ENCODE measurements around the gene CSF1R.

Gene CSF1R

GRCh38 chr5:150022681-150023080 is 63.7 kb downstream of the CSF1R start:
- no peak for DNase-seq

- no peak for DNase-seq
Observed at GRCh38 chr5:150022158-150022531, 64.2 kb downstream of the CSF1R start.

DNA sequence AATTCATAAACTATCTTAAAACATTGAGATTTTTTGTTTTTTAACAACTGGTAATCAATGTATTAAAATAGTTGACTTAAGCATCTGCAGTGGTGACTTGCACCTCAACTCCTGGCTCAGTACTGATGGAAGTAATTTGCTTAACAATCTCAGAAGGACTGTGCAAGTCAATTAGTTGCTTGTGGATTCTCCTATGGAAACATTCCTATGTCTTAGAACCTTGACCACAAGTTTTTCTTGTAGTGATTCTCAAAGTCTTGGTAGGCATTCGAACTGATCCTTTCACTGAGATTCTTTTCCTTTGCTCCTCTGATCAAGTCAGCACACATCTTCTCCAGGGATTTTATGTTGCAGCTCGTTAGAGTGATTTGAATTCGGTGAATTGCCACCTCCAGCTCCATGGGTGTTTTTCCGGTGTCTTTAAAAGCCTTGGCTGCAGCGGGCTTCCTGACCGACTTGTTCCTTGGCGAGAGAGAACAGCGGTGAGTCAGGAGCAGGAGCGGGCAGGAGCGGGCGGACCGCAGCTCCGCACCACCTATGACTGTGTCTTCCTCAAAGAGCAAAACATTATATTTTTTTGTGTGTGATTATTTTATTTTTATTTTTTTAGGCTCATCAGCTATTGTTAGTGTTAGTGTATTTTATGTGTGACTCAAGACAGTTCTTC is 64.7 kb downstream of the CSF1R start:
- DNase-seq: no peak

DNA sequence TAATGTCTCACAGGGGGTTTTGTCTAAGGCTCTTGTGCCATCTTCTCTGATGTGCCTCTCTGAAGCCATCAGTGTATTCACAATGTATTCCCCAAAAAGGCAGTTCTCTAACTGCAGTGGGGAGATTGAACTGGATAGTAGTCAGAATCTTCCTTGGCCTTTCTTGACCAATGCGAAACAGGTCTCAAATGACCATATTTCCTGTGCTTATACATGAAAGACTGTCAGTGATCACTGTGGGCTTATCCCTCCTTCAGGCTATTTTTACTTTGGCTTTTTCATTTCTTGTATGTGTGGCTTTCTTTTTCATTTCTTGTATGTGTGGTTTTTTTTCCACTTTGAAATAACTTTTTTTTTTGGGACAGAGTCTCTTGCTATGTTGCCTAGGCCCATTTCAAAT is 66.1 kb downstream of the CSF1R start:
- no peak for DNase-seq

GRCh38 chr5:150017226-150018005 is 68.9 kb downstream of the CSF1R start:
- DNase-seq: no peak

GRCh38 chr5:150016537-150016936 is 69.8 kb downstream of the CSF1R start:
- DNase-seq: no peak

DNA sequence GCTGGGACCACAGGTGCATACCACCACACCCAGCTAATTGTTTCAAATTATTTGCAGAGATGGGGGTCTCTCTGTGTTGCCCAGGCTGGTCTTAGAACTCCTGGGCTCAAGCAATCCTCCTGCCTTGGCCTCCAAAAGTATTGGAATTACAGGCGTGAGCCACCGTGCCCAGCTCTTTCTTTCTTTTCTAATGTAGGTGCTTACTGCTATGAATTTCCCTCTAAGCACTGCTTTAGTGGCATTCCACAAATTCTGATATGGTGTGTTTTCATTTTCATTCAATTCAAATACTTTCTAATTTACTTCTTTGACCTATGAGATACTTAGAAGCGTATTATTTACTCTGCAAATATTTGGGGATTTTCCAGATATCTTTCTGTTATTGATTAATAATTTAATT is 70.9 kb downstream of the CSF1R start:
- DNase-seq: no peak

GRCh38 chr5:150014456-150014855 is 71.9 kb downstream of the CSF1R start:
- DNase-seq: no peak

DNA sequence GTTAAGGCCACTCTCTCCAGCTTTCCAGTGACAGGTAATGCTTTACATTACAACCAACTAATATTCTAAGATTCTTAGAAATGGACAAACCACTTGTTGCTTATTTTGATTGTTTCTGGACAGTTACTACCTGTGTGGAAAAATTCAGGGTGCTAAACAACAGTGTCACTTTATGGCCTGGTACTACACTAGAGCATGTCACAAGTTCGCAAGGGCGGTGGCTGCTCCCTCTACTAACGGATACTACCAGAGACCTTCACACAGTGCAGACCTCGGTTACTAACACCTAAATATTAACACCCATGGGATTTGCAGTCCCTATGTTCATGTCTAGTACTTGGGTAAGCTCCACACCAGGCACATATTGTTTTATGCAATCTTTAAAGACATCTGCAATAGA is 72.4 kb downstream of the CSF1R start:
- DNase-seq: no peak

DNA sequence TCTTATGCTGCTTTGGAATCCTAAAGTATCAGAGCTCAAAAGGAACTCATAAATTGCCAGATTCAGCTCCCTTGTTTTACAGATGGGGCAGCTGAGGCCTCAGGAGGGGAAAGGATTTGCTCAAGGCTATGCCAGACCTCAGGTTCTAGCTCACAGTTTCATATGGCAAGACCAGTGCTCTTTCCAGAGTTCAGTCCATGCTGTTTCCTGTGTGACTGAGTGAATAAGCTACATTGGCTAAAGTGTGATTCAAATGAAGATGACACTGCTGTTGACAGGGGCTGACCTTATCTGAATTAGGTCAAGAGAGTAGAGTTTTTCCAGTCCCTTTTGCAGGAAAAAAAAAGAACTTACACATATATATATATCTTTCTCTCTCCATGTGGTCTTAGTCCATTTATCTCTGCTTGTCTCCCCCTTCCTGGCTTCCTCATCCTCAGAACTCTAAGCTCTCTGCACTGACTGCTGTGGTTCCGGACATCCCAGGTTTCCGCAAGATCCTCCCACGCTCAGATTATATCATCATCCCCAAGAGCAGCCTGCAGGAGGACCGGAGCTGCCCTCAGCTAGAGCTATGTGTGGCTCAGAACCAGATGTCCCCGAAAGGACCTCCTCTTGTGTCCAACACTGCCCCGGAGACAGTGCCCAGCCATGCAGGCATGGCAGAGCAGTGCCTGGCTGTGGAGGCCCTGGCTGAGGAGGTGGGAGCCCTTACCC is 76.5 kb downstream of the CSF1R start:
- DNase-seq: no peak

DNA sequence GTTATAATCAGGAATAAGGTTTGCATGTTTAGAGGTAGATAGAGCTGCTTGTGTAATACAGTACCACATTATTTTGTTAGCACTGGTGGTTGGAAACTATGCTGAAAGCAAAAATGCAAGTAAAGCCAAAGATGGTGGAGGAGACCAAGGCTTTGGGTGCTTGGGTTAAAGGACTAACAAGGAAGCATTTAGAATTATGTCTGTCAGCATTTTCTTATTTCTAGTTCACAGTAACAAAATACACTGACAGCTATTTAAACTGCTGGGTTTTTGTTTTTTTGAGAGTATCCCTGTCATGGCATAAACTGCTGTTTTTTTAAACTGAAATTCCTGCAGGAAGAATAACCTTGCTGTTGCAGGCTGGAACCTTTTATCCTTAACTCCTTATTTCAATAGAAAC is 79.3 kb downstream of the CSF1R start:
- no peak for DNase-seq

GRCh38 chr5:150006318-150006717 is 80.0 kb downstream of the CSF1R start:
- no peak for DNase-seq

Measured in NCI-H187 (cell line).